NCI-H345 (cell line): Measurements from ENCODE around the gene POLR3E.

Experiments
- DNase-seq: peaks from one replicate; lab custom pipeline; 2025; lab: John Stamatoyannopoulos, UW

POLR3E gene

GRCh38 chr16:22317625-22318024 lies 20.4 kb downstream of the POLR3E start:
- no peak for DNase-seq

- DNase-seq, result no peak
Observed at GRCh38 chr16:22318690-22319358, 21.6 kb downstream of the POLR3E start.

- DNase-seq, result no peak
Observed at GRCh38 chr16:22320572-22321339, 23.5 kb downstream of the POLR3E start.

- peak; percentile 30 for DNase-seq
Observed at GRCh38 chr16:22321340-22322001, 24.3 kb downstream of the POLR3E start.

- DNase-seq, result no peak
Observed at GRCh38 chr16:22322021-22322471, 24.8 kb downstream of the POLR3E start.

- DNase-seq, result no peak
Observed at GRCh38 chr16:22322741-22323140, 25.5 kb downstream of the POLR3E start.

- DNase-seq, result no peak
Observed at GRCh38 chr16:22323173-22323958, 26.2 kb downstream of the POLR3E start.

GRCh38 chr16:22323959-22324786 lies 27.0 kb downstream of the POLR3E start:
- DNase-seq, result no peak

GRCh38 chr16:22324787-22325597 lies 27.8 kb downstream of the POLR3E start:
- DNase-seq, result no peak

- no peak for DNase-seq
Observed at GRCh38 chr16:22325598-22326368, 28.6 kb downstream of the POLR3E start.

GRCh38 chr16:22326369-22326652 lies 29.1 kb downstream of the POLR3E start:
- no peak for DNase-seq

- DNase-seq, result no peak
Observed at GRCh38 chr16:22326771-22327445, 29.7 kb downstream of the POLR3E start.

- DNase-seq, result no peak
Observed at GRCh38 chr16:22327446-22327775, 30.2 kb downstream of the POLR3E start.

- no peak for DNase-seq
Observed at GRCh38 chr16:22328081-22328725, 31.0 kb downstream of the POLR3E start.

- no peak for DNase-seq
Observed at GRCh38 chr16:22329199-22329695, 32.0 kb downstream of the POLR3E start.

- DNase-seq, result no peak
Observed at GRCh38 chr16:22330326-22330725, 33.1 kb downstream of the POLR3E start.

GRCh38 chr16:22333457-22333994 lies 36.3 kb downstream of the POLR3E start:
- DNase-seq, result no peak

- DNase-seq, result no peak
Observed at GRCh38 chr16:22335668-22336246, 38.5 kb downstream of the POLR3E start.
